Putamen (tissue), 1 donor: ENCODE data around the gene GAL3ST1.
"Not testable (repeated sequence)": the region's sequence is repeated elsewhere in the genome, so short reads cannot be mapped to it uniquely, and the experiment has no call there.

Experiments used
- DNase-seq: peaks from one replicate; pipeline ENCODE4 v3.0.0-alpha.2; 2016; ENCODE audit warnings: low spot score

Gene GAL3ST1

GRCh38 chr22:30564761-30565119, 9.7 kb downstream of the GAL3ST1 start:
- DNase-seq, result no peak

GRCh38 chr22:30564045-30564760, 10.3 kb downstream of the GAL3ST1 start:
- no peak for DNase-seq

GRCh38 chr22:30562366-30562765, 12.1 kb downstream of the GAL3ST1 start:
- DNase-seq, result no peak

GRCh38 chr22:30561402-30562189, 12.9 kb downstream of the GAL3ST1 start:
- DNase-seq, result no peak

GRCh38 chr22:30560643-30561202, 13.7 kb downstream of the GAL3ST1 start:
- not testable (repeated sequence) for DNase-seq

GRCh38 chr22:30559889-30560288, 14.6 kb downstream of the GAL3ST1 start:
- DNase-seq, result no peak

- DNase-seq, result no peak
These were observed 17.2 kb downstream of the GAL3ST1 start for GRCh38 chr22:30557243-30557642.

GRCh38 chr22:30556388-30556787, 18.1 kb downstream of the GAL3ST1 start:
- no peak for DNase-seq

GRCh38 chr22:30555282-30556210, 18.9 kb downstream of the GAL3ST1 start:
- DNase-seq, result no peak

- no peak for DNase-seq
These were observed 20.5 kb downstream of the GAL3ST1 start for GRCh38 chr22:30553971-30554370.

- DNase-seq, result no peak
These were observed 21.7 kb downstream of the GAL3ST1 start for GRCh38 chr22:30552719-30553118.

- DNase-seq, result not testable (repeated sequence)
These were observed 22.7 kb downstream of the GAL3ST1 start for GRCh38 chr22:30551813-30552212.

- DNase-seq, result no peak
These were observed 27.3 kb downstream of the GAL3ST1 start for GRCh38 chr22:30547188-30547587.

GRCh38 chr22:30546616-30547015, 27.8 kb downstream of the GAL3ST1 start, which contains the start of gene SEC14L6:
Gene SEC14L6 (minus strand): TSS chr22:30546741. CDS start chr22:30546682, 59 bp downstream.
- DNase-seq, result no peak

- no peak for DNase-seq
These were observed 31.7 kb downstream of the GAL3ST1 start for GRCh38 chr22:30542811-30543188.

GRCh38 chr22:30541961-30542810, 32.3 kb downstream of the GAL3ST1 start:
- DNase-seq, result no peak

GRCh38 chr22:30541511-30541910, 33.0 kb downstream of the GAL3ST1 start:
- DNase-seq, result not testable (repeated sequence)

GRCh38 chr22:30539368-30539767, 35.1 kb downstream of the GAL3ST1 start:
- no peak for DNase-seq

GRCh38 chr22:30538280-30538679, 36.2 kb downstream of the GAL3ST1 start:
- no peak for DNase-seq

GRCh38 chr22:30537083-30537731, 37.3 kb downstream of the GAL3ST1 start:
- no peak for DNase-seq
